MM.1S (cell line): ENCODE results near the gene TNKS2.

Source experiments
- DNase-seq: peaks from one replicate; pipeline ENCODE4 v3.0.0-alpha.2; 2015
- H2AFZ ChIP-seq: fragments of 300-600 bp; sonication (generic); 2 replicates; pipeline ENCODE4 v1.6.0; 2016; ENCODE audit warnings: antibody characterized with exemption, low read length
- H3F3A ChIP-seq: fragments of 300-600 bp; sonication (generic); 2 replicates; pipeline ENCODE4 v1.6.1; 2016; ENCODE audit warnings: mild to moderate bottlenecking, antibody characterized with exemption, low read length, moderate library complexity, mixed read lengths; ENCODE audit not compliant: insufficient read depth
- H3K27ac ChIP-seq: fragments of 300-600 bp; sonication (generic); 2 replicates; pipeline ENCODE4 v1.5.1; 2016; ENCODE audit warnings: mild to moderate bottlenecking, low read length
- H3K27me3 ChIP-seq: fragments of 300-600 bp; sonication (generic); replicated peaks from 2 replicates; pipeline ENCODE4 v1.6.0; 2016; ENCODE audit warnings: low read length; ENCODE audit not compliant: insufficient read depth
- H3K36me3 ChIP-seq: fragments of 300-600 bp; sonication (generic); replicated peaks from 2 replicates; pipeline ENCODE4 v1.6.1; 2016; ENCODE audit warnings: mild to moderate bottlenecking, low read length, mixed read lengths; ENCODE audit not compliant: insufficient read depth
- H3K4me1 ChIP-seq: fragments of 300-600 bp; sonication (generic); 2 replicates; pipeline ENCODE4 v1.6.1; 2016; ENCODE audit warnings: low read length, mixed read lengths
- H3K4me2 ChIP-seq: fragments of 300-600 bp; sonication (generic); 2 replicates; pipeline ENCODE4 v1.6.0; 2016; ENCODE audit warnings: low read depth, low read length
- H3K4me3 ChIP-seq: fragments of 300-600 bp; sonication (generic); 2 replicates; pipeline ENCODE4 v1.5.1; 2016; ENCODE audit warnings: low read length, mixed read lengths
- H3K79me2 ChIP-seq: fragments of 300-600 bp; sonication (generic); 2 replicates; pipeline ENCODE4 v1.6.1; 2016; ENCODE audit warnings: mixed run types, low read length, mixed read lengths
- H3K9ac ChIP-seq: fragments of 300-600 bp; sonication (generic); 2 replicates; pipeline ENCODE4 v1.6.1; 2016; ENCODE audit warnings: low read length, mixed read lengths
- H3K9me2 ChIP-seq: fragments of 300-600 bp; sonication (generic); replicated peaks from 2 replicates; pipeline ENCODE4 v1.6.1; 2016; ENCODE audit warnings: mild to moderate bottlenecking, low read length, mixed read lengths; ENCODE audit not compliant: insufficient read depth
- H3K9me3 ChIP-seq: fragments of 300-600 bp; sonication (generic); replicated peaks from 2 replicates; pipeline ENCODE4 v1.6.1; 2016; ENCODE audit warnings: mild to moderate bottlenecking, low read length, mixed read lengths; ENCODE audit not compliant: insufficient read depth
- H4K20me1 ChIP-seq: fragments of 300-600 bp; sonication (generic); 2 replicates; pipeline ENCODE4 v1.6.1; 2016; ENCODE audit warnings: mild to moderate bottlenecking, low read length, moderate library complexity, mixed read lengths; ENCODE audit not compliant: insufficient read depth
- EZH2 ChIP-seq: fragments of 300-600 bp; sonication (generic); optimal IDR thresholded peaks from 2 replicates; pipeline ENCODE3; 2017; ENCODE audit warnings: low read depth, mild to moderate bottlenecking, antibody characterized with exemption, low read length, mixed read lengths
- EZH2phosphoT487 ChIP-seq: fragments of 300-600 bp; sonication (generic); IDR thresholded peaks from 2 replicates; pipeline ENCODE4 v1.6.1; 2018; ENCODE audit warnings: antibody characterized with exemption, low read length
- TF ChIP-seq, protein P1 (sequence below): fragments of 300-600 bp; sonication (generic); IDR thresholded peaks from 2 replicates; pipeline ENCODE4 v1.5.1; 2016; ENCODE audit warnings: antibody characterized with exemption, low read length, mixed read lengths

The TNKS2 gene

DNA sequence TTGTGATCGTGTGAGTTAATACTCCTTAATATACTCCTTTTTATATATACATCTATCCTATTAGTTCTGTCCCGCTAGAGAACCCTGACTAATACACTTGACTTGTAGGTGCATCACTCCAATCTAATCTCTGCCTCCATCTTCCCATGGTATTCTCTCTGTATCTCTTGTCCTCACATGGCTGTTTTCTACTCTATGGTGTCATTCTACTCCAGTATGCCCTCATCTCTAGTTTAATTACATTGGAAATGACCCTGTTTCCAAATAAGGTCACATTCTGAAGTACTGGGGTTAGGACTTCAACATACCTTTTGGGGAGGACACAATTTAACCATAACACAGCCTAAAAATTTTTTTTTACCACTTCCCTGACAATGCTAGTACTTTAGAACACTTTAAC is 25.8 kb upstream of the TNKS2 start:
- no peaks in the 10 kb centered on the region for H3F3A ChIP-seq
- no peaks in the 10 kb centered on the region for H3K9me3 ChIP-seq
- no peak for DNase-seq
- no peaks in the 10 kb centered on the region for H3K79me2 ChIP-seq
- H3K9me2 ChIP-seq, result no peaks in the 10 kb centered on the region
- H3K36me3 ChIP-seq, result no peaks in the 10 kb centered on the region
- no peak overlapping the region for H3K4me3 ChIP-seq
- no peak overlapping the region for H3K27ac ChIP-seq
- TF ChIP-seq EZH2 (no peak), EZH2phosphoT487 (no peak)
- TF ChIP-seq, protein P1, sequence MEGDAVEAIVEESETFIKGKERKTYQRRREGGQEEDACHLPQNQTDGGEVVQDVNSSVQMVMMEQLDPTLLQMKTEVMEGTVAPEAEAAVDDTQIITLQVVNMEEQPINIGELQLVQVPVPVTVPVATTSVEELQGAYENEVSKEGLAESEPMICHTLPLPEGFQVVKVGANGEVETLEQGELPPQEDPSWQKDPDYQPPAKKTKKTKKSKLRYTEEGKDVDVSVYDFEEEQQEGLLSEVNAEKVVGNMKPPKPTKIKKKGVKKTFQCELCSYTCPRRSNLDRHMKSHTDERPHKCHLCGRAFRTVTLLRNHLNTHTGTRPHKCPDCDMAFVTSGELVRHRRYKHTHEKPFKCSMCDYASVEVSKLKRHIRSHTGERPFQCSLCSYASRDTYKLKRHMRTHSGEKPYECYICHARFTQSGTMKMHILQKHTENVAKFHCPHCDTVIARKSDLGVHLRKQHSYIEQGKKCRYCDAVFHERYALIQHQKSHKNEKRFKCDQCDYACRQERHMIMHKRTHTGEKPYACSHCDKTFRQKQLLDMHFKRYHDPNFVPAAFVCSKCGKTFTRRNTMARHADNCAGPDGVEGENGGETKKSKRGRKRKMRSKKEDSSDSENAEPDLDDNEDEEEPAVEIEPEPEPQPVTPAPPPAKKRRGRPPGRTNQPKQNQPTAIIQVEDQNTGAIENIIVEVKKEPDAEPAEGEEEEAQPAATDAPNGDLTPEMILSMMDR, result no peak
- H3K4me2 ChIP-seq, result no peak overlapping the region
- no peak overlapping the region for H2AFZ ChIP-seq
- no peak overlapping the region for H3K9ac ChIP-seq
- H3K27me3 ChIP-seq, result no peaks in the 10 kb centered on the region
- no peaks in the 10 kb centered on the region for H4K20me1 ChIP-seq
- H3K4me1 ChIP-seq, result no peaks in the 10 kb centered on the region

DNA sequence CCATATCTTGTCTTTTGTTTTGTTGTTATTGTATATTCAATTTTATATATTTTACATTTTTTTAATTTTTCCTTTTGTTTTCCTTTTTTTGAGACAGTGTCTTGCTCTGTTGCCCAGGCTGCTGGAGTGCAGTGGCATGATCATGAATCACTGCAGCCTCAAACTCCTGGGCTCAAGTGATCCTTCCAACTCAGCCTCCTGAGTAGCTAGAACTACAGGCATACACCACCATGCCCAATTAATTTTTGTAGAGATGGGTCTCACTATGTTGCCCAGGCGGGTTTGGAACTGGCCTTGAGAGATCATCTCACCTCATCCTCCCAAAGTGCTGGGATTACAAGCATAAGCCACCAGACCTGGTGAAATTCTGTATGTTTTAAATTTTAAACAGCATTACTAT is 25.4 kb upstream of the TNKS2 start:
- H3K9ac ChIP-seq, result no peak overlapping the region
- H3K27ac ChIP-seq, result no peak overlapping the region
- no peak overlapping the region for H3K4me3 ChIP-seq
- no peak overlapping the region for H2AFZ ChIP-seq
- no peaks in the 10 kb centered on the region for H3K79me2 ChIP-seq
- no peak overlapping the region for H3K4me2 ChIP-seq
- no peaks in the 10 kb centered on the region for H3K27me3 ChIP-seq
- no peaks in the 10 kb centered on the region for H3K9me3 ChIP-seq
- no peaks in the 10 kb centered on the region for H3K36me3 ChIP-seq
- TF ChIP-seq EZH2phosphoT487 (no peak), EZH2 (no peak)
- TF ChIP-seq, protein P1, result no peak
- no peaks in the 10 kb centered on the region for H3K9me2 ChIP-seq
- no peaks in the 10 kb centered on the region for H3F3A ChIP-seq
- no peak for DNase-seq
- no peaks in the 10 kb centered on the region for H4K20me1 ChIP-seq
- no peaks in the 10 kb centered on the region for H3K4me1 ChIP-seq

DNA sequence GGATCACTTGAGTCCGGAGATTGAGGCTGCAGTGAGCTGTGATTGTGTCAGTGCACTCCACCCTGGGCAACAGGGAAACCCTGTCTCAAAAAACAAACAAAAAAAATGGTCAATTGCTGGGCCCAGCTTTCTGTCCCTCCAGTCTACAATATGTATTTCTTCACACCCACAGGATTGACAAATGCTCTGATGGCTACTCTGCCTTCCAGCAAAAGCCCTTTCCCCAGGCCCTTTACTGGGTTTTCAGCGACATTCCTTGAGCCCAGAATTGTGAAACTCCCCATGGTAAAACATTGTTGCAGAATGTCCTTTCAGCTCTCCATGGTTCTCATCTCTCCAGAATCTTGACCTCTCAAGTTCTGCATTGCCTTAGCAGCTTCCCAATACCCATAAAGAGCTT is 23.7 kb upstream of the TNKS2 start:
- Histone ChIP-seq H3K27me3 (no peaks in the 10 kb centered on the region), H3K4me1 (no peaks in the 10 kb centered on the region), H3K27ac (no peak overlapping the region), H4K20me1 (no peaks in the 10 kb centered on the region), H2AFZ (no peak overlapping the region), H3K9me2 (no peaks in the 10 kb centered on the region), H3K79me2 (no peaks in the 10 kb centered on the region), H3K4me2 (no peak overlapping the region), H3K4me3 (no peak overlapping the region), H3K9ac (no peak overlapping the region), H3K36me3 (no peaks in the 10 kb centered on the region), H3K9me3 (no peaks in the 10 kb centered on the region), H3F3A (no peaks in the 10 kb centered on the region)
- DNase-seq, result no peak
- TF ChIP-seq, protein P1, result no peak

DNA sequence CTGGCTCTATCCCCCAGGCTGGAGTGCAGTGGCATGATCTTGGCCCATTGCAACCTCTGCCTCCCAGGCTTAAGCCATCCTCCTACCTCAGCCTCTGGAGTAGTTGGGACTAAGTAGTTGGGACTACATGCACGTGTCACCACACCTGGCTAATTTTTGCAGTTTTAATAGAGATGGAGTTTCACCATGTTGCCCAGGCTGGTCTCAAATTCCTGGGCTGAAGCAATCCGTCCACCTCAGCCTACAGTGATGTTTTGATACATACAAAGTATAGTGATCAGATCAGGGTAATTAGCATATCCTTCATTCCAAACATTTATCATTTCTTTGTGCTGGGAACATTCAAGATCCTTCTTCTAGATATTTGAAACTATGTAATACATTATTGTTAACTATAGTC is 22.5 kb upstream of the TNKS2 start:
- H3F3A ChIP-seq, result no peaks in the 10 kb centered on the region
- H3K27ac ChIP-seq, result no peak overlapping the region
- H2AFZ ChIP-seq, result no peak overlapping the region
- H3K4me2 ChIP-seq, result no peak overlapping the region
- H4K20me1 ChIP-seq, result no peaks in the 10 kb centered on the region
- no peaks in the 10 kb centered on the region for H3K36me3 ChIP-seq
- H3K27me3 ChIP-seq, result no peaks in the 10 kb centered on the region
- no peaks in the 10 kb centered on the region for H3K9me2 ChIP-seq
- H3K9me3 ChIP-seq, result no peaks in the 10 kb centered on the region
- no peaks in the 10 kb centered on the region for H3K79me2 ChIP-seq
- H3K4me3 ChIP-seq, result no peak overlapping the region
- H3K9ac ChIP-seq, result no peak overlapping the region
- TF ChIP-seq, protein P1, result no peak
- no peak for TF ChIP-seq EZH2phosphoT487
- TF ChIP-seq EZH2, result no peak
- H3K4me1 ChIP-seq, result no peaks in the 10 kb centered on the region
- DNase-seq, result no peak
